Right lobe of liver (tissue), 4 donors: Measurements from ENCODE around the gene SETDB1.

Experiments
- CTCF ChIP-seq, 4 donors: fragments of 200-600 bp in 3 of 4; fragments of 450-650 bp in 1 of 4; IDR thresholded peaks; one replicate each; pipeline versions ENCODE4 v1.5.1 to v1.8.0; 2016 to 2022; ENCODE audit warnings: antibody characterized with exemption in 4 of 4, mild to moderate bottlenecking in 2 of 4
- POLR2A ChIP-seq: fragments of 450-650 bp; IDR thresholded peaks from one replicate; pipeline ENCODE4 v1.6.1; 2017; ENCODE audit warnings: antibody characterized with exemption, mild to moderate bottlenecking
- donor health status: DM: no; HTN: no; CAD: no.
- donor health status: DM: no; HTN: no; CAD: no.
- donor health status: DM: no; HTN: yes; CAD: no.

GRCh38 chr1:150893336-150893913 is 32.7 kb upstream of the SETDB1 start:
- no peak for TF ChIP-seq CTCF (IDR thresholded peaks at IDR 0.05)
- no peak for TF ChIP-seq POLR2A
